Thyroid gland (tissue), 4 donors: ENCODE data around the gene SH3BP4.

ENCODE experiments used
- CTCF ChIP-seq, 6 experiments: fragments of 200-600 bp in 3 of 6; fragments of 450-650 bp in 3 of 6; sonication (generic) in 3 of 6; IDR thresholded peaks; one replicate each; pipeline ENCODE4 v1.5.1; 2016 to 2019; ENCODE audit warnings: antibody characterized with exemption in 6 of 6, mild to moderate bottlenecking in 2 of 6, inconsistent platforms in 1 of 6, moderate library complexity in 1 of 6
- POLR2A ChIP-seq, 2 donors: fragments of 450-650 bp; IDR thresholded peaks; one replicate each; pipeline ENCODE4 v1.6.1; 2017; ENCODE audit warnings: antibody characterized with exemption in 2 of 2, mild to moderate bottlenecking in 2 of 2, moderate library complexity in 1 of 2

DNA sequence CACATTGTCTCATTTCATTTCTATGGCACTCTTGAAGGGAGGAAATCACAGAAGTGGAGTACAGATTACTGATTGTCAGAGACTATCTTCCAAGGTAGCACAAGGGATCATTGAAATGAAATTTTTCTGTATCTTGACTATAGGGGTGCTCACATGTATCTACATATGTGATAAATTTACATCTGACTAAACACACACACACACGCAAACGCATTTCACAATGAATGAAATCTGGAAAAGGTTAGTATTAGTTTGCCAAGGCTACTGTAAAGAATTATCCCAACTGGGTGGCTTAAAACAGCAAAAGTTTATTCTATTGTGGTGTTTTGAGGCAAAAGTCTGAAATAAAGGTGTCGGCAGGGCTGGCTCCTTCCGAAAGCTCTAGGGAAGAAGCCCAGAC lies 144.6 kb downstream of the SH3BP4 start:
- TF ChIP-seq CTCF (IDR thresholded peaks at IDR 0.05) (no peak), POLR2A (IDR thresholded peaks at IDR 0.05) (no peak)
